SK-N-SH (cell line): Measurements from ENCODE around the gene ABLIM2.

Experiments used
- EZH2phosphoT487 ChIP-seq: fragments of 200-600 bp; sonication (generic); IDR thresholded peaks from 2 replicates; pipeline ENCODE4 v1.6.1; 2017; ENCODE audit warnings: low read depth, mixed run types, mild to moderate bottlenecking, antibody characterized with exemption, moderate library complexity, borderline replicate concordance
- POLR2AphosphoS5 ChIP-seq: IDR thresholded peaks from 2 replicates; pipeline ENCODE4 v1.6.1; 2012; ENCODE audit warnings: low read depth, low read length
- RFX5 ChIP-seq: IDR thresholded peaks from 2 replicates; pipeline ENCODE4 v1.6.1; 2012; ENCODE audit warnings: mild to moderate bottlenecking, improper control_type of control experiment, low read length
- SIN3A ChIP-seq: IDR thresholded peaks from 2 replicates; pipeline ENCODE4 v1.6.1; 2012; ENCODE audit warnings: low read depth, mild to moderate bottlenecking, low read length, moderate library complexity, borderline replicate concordance
- YY1 ChIP-seq: IDR thresholded peaks from 2 replicates; pipeline ENCODE4 v1.4.0; 2012; ENCODE audit warnings: low read depth, mild to moderate bottlenecking
- TF ChIP-seq, protein P1 (sequence below): fragments of 200-600 bp; sonication (generic); IDR thresholded peaks from 2 replicates; pipeline ENCODE4 v1.6.1; 2017; ENCODE audit warnings: antibody characterized with exemption, mild to moderate bottlenecking, moderate library complexity
- TF ChIP-seq, protein P2 (sequence below): IDR thresholded peaks from 2 replicates; pipeline ENCODE4 v1.4.0; 2012; ENCODE audit warnings: low read depth
- TF ChIP-seq, protein P3 (sequence below): IDR thresholded peaks from 2 replicates; pipeline ENCODE4 v1.4.0; 2012; ENCODE audit warnings: low read depth, borderline replicate concordance
- TF ChIP-seq, protein P4 (sequence below): IDR thresholded peaks from 2 replicates; pipeline ENCODE4 v1.6.1; 2012; ENCODE audit warnings: mild to moderate bottlenecking, low read depth, low read length, moderate library complexity

DNA sequence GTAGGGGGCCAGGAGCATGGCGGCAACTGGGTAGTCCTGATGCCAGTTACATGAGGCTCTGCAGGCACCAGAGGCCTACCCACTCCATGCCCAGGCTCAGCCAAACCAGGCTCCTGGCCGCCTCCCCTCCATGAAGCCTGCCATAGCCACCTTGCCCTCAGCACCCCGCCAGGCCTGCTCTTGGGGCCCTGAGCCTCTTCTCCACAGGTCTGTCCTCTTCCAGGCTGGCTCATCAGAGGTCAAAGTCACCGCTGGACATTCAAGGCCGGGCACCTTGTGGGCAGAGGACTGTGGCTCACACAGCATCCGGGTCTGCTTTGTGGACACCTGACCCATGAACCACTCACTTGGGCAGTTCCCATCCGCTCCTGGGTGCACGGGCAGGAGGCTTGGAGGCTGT lies 158.9 kb downstream of the ABLIM2 start:
- TF ChIP-seq SIN3A (no peak), YY1 (no peak), EZH2phosphoT487 (no peak), RFX5 (no peak), POLR2AphosphoS5 (no peak)
- TF ChIP-seq, protein P1, sequence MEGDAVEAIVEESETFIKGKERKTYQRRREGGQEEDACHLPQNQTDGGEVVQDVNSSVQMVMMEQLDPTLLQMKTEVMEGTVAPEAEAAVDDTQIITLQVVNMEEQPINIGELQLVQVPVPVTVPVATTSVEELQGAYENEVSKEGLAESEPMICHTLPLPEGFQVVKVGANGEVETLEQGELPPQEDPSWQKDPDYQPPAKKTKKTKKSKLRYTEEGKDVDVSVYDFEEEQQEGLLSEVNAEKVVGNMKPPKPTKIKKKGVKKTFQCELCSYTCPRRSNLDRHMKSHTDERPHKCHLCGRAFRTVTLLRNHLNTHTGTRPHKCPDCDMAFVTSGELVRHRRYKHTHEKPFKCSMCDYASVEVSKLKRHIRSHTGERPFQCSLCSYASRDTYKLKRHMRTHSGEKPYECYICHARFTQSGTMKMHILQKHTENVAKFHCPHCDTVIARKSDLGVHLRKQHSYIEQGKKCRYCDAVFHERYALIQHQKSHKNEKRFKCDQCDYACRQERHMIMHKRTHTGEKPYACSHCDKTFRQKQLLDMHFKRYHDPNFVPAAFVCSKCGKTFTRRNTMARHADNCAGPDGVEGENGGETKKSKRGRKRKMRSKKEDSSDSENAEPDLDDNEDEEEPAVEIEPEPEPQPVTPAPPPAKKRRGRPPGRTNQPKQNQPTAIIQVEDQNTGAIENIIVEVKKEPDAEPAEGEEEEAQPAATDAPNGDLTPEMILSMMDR = no peak
- TF ChIP-seq, protein P2, sequence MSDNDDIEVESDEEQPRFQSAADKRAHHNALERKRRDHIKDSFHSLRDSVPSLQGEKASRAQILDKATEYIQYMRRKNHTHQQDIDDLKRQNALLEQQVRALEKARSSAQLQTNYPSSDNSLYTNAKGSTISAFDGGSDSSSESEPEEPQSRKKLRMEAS = no peak
- TF ChIP-seq, protein P3, sequence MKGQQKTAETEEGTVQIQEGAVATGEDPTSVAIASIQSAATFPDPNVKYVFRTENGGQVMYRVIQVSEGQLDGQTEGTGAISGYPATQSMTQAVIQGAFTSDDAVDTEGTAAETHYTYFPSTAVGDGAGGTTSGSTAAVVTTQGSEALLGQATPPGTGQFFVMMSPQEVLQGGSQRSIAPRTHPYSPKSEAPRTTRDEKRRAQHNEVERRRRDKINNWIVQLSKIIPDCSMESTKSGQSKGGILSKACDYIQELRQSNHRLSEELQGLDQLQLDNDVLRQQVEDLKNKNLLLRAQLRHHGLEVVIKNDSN = no peak
- TF ChIP-seq, protein P4, sequence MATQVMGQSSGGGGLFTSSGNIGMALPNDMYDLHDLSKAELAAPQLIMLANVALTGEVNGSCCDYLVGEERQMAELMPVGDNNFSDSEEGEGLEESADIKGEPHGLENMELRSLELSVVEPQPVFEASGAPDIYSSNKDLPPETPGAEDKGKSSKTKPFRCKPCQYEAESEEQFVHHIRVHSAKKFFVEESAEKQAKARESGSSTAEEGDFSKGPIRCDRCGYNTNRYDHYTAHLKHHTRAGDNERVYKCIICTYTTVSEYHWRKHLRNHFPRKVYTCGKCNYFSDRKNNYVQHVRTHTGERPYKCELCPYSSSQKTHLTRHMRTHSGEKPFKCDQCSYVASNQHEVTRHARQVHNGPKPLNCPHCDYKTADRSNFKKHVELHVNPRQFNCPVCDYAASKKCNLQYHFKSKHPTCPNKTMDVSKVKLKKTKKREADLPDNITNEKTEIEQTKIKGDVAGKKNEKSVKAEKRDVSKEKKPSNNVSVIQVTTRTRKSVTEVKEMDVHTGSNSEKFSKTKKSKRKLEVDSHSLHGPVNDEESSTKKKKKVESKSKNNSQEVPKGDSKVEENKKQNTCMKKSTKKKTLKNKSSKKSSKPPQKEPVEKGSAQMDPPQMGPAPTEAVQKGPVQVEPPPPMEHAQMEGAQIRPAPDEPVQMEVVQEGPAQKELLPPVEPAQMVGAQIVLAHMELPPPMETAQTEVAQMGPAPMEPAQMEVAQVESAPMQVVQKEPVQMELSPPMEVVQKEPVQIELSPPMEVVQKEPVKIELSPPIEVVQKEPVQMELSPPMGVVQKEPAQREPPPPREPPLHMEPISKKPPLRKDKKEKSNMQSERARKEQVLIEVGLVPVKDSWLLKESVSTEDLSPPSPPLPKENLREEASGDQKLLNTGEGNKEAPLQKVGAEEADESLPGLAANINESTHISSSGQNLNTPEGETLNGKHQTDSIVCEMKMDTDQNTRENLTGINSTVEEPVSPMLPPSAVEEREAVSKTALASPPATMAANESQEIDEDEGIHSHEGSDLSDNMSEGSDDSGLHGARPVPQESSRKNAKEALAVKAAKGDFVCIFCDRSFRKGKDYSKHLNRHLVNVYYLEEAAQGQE = no peak
